WTC11 (cell line): ENCODE measurements around the gene PRKCE. TPM values are rescaled to one million over a fixed set of nuclear protein-coding genes. Genes with fewer than 3 reads are reported as not detected.

Experiments
- ATAC-seq: fragments of 200-7000 bp; cut with Tn5 transposase; 2 replicates; pipeline ENCODE4 v1.10.0; 2021; ENCODE audit warnings: mild to moderate bottlenecking, moderate library complexity
- CTCF ChIA-PET: fragments of 300-600 bp; sonication (Branson Sonifier 250); formaldehyde crosslinking; loops from one replicate; lab custom pipeline; 2021; ENCODE audit warnings: antibody characterized with exemption; lab: Charles Lee
- POLR2A ChIA-PET: fragments of 350-600 bp; sonication (Branson Sonifier 250); formaldehyde crosslinking; loops from one replicate; lab custom pipeline; 2021; ENCODE audit warnings: antibody characterized with exemption; lab: Charles Lee
- DNase-seq: peaks from one replicate; pipeline ENCODE4 v3.0.0; 2021; ENCODE audit warnings: low spot score
- H3K27ac Mint-ChIP-seq: 2 replicates; pipeline ENCODE4 v1.8.0; 2021; ENCODE audit warnings: mixed read lengths
- H3K27me3 Mint-ChIP-seq: 2 replicates; pipeline ENCODE4 v1.8.0; 2021; ENCODE audit warnings: low read depth, mild to moderate bottlenecking, moderate library complexity, mixed read lengths
- H3K36me3 Mint-ChIP-seq: 2 replicates; pipeline ENCODE4 v1.8.0; 2021; ENCODE audit warnings: mixed read lengths
- H3K4me1 Mint-ChIP-seq: 2 replicates; pipeline ENCODE4 v1.8.0; 2022; ENCODE audit warnings: mixed read lengths
- H3K4me3 Mint-ChIP-seq: 2 replicates; pipeline ENCODE4 v1.8.0; 2021; ENCODE audit warnings: mild to moderate bottlenecking, moderate library complexity, mixed read lengths
- H3K9me3 Mint-ChIP-seq: 2 replicates; pipeline ENCODE4 v1.8.0; 2021; ENCODE audit warnings: mixed read lengths
- AFF4 ChIP-seq: sonication (generic); formaldehyde crosslinking; IDR thresholded peaks from 2 replicates; pipeline ENCODE4 v1.8.1; 2023; ENCODE audit warnings: mild to moderate bottlenecking, missing genetic modification reagents, borderline replicate concordance
- CREM ChIP-seq: sonication (generic); formaldehyde crosslinking; IDR thresholded peaks from 2 replicates; pipeline ENCODE4 v1.8.1; 2022; ENCODE audit warnings: mild to moderate bottlenecking, missing genetic modification reagents, moderate library complexity
- ERG ChIP-seq: fragments of 250-450 bp; sonication (Bioruptor Pico); IDR thresholded peaks from 2 replicates; pipeline ENCODE4 v1.8.0; 2021; ENCODE audit warnings: mild to moderate bottlenecking
- ESRRA ChIP-seq: sonication (generic); formaldehyde crosslinking; IDR thresholded peaks from 2 replicates; pipeline ENCODE4 v1.8.1; 2022; ENCODE audit warnings: mild to moderate bottlenecking, missing genetic modification reagents, borderline replicate concordance
- GABPB1 ChIP-seq: sonication (generic); formaldehyde crosslinking; IDR thresholded peaks from 2 replicates; pipeline ENCODE4 v1.8.1; 2023; ENCODE audit warnings: mild to moderate bottlenecking, missing genetic modification reagents
- HMGA2 ChIP-seq: fragments of 250-450 bp; sonication (Bioruptor Pico); IDR thresholded peaks from 2 replicates; pipeline ENCODE4 v1.4.0; 2021; ENCODE audit warnings: mild to moderate bottlenecking, moderate library complexity
- IRF2 ChIP-seq: sonication (generic); formaldehyde crosslinking; IDR thresholded peaks from 2 replicates; pipeline ENCODE4 v1.8.0; 2022; ENCODE audit warnings: low read depth, missing genetic modification reagents, borderline replicate concordance
- MXD4 ChIP-seq: fragments of 250-450 bp; sonication (Bioruptor Pico); IDR thresholded peaks from 2 replicates; pipeline ENCODE4 v1.8.0; 2021; ENCODE audit warnings: mild to moderate bottlenecking, moderate library complexity, borderline replicate concordance
- NFE2L1 ChIP-seq: sonication (generic); formaldehyde crosslinking; IDR thresholded peaks from 2 replicates; pipeline ENCODE4 v1.8.1; 2023; ENCODE audit warnings: missing genetic modification reagents
- ZBTB21 ChIP-seq: sonication (generic); formaldehyde crosslinking; IDR thresholded peaks from 2 replicates; pipeline ENCODE4 v1.8.1; 2023; ENCODE audit warnings: mild to moderate bottlenecking, missing genetic modification reagents, borderline replicate concordance
- ZNF263 ChIP-seq: sonication (generic); formaldehyde crosslinking; IDR thresholded peaks from 2 replicates; pipeline ENCODE4 v1.8.1; 2022; ENCODE audit warnings: low read depth, mild to moderate bottlenecking, moderate library complexity, missing genetic modification reagents
- ZNF396 ChIP-seq: fragments of 250-450 bp; sonication (Bioruptor Pico); IDR thresholded peaks from 2 replicates; pipeline ENCODE4 v1.8.0; 2021; ENCODE audit warnings: mild to moderate bottlenecking, moderate library complexity, borderline replicate concordance
- ZSCAN18 ChIP-seq: fragments of 250-450 bp; sonication (Bioruptor Pico); IDR thresholded peaks from 2 replicates; pipeline ENCODE4 v2.1.2; 2022; ENCODE audit warnings: mild to moderate bottlenecking, moderate library complexity
- total RNA-seq: library from RNA; stranded (reverse); gene quantifications from 3 replicates; pipeline ENCODE4 v1.2.3, GENCODE V29; 2021
- TF ChIP-seq, protein P1 (sequence below): fragments of 250-450 bp; sonication (Bioruptor Pico); IDR thresholded peaks from 2 replicates; pipeline ENCODE4 v1.9.0; 2021; ENCODE audit warnings: mild to moderate bottlenecking
- TF ChIP-seq, protein P2 (sequence below): fragments of 250-450 bp; sonication (Bioruptor Pico); IDR thresholded peaks from 2 replicates; pipeline ENCODE4 v1.9.0; 2021; ENCODE audit warnings: mild to moderate bottlenecking
- TF ChIP-seq, protein P3 (sequence below): sonication (generic); formaldehyde crosslinking; IDR thresholded peaks from 2 replicates; pipeline ENCODE4 v1.8.1; 2022; ENCODE audit warnings: missing genetic modification reagents, borderline replicate concordance
- TF ChIP-seq, protein P4 (sequence below): sonication (generic); formaldehyde crosslinking; IDR thresholded peaks from 2 replicates; pipeline ENCODE4 v1.8.1; 2022; ENCODE audit warnings: mild to moderate bottlenecking, missing genetic modification reagents, moderate library complexity, borderline replicate concordance

The PRKCE gene
- total RNA-seq, 1 experiment from 2014 or later = 5.8 TPM

- CTCF ChIA-PET = interaction anchor here (1.7 to 3.6 kb wide), 3 partner anchors 46 to 135 kb away, joined by 7 to 19 read pairs (median 19); no protein-coding TSS in a partner anchor
Observed at GRCh38 chr2:46231721-46232120, 580.2 kb downstream of the PRKCE start.

More at GRCh38 chr2:46231721-46232120, 580.2 kb downstream of the PRKCE start:
- H3K27me3 Mint-ChIP-seq = no peaks in the 10 kb centered on the region
- POLR2A ChIA-PET = no interaction called here
- no peaks in the 10 kb centered on the region for H3K36me3 Mint-ChIP-seq
- peaks cover 46% of the 10 kb centered on the region for H3K4me1 Mint-ChIP-seq
- no peaks in the 10 kb centered on the region for H3K9me3 Mint-ChIP-seq
- ATAC-seq = no peak
- no peak overlapping the region for H3K4me3 Mint-ChIP-seq
- TF ChIP-seq AFF4 (no peak), ZNF263 (CRISPR knock-in tag) (no peak), ZNF396 (CRISPR knock-in tag) (no peak), NFE2L1 (CRISPR knock-in tag) (no peak), IRF2 (CRISPR knock-in tag) (no peak), ERG (CRISPR knock-in tag) (no peak), HMGA2 (CRISPR knock-in tag) (no peak), ESRRA (CRISPR knock-in tag) (no peak), ZSCAN18 (CRISPR knock-in tag) (no peak), CREM (CRISPR knock-in tag) (no peak), ZBTB21 (no peak), GABPB1 (CRISPR knock-in tag) (no peak), MXD4 (CRISPR knock-in tag) (no peak)
- TF ChIP-seq, protein P1, sequence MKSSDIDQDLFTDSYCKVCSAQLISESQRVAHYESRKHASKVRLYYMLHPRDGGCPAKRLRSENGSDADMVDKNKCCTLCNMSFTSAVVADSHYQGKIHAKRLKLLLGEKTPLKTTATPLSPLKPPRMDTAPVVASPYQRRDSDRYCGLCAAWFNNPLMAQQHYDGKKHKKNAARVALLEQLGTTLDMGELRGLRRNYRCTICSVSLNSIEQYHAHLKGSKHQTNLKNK = no peak
- TF ChIP-seq, protein P2, sequence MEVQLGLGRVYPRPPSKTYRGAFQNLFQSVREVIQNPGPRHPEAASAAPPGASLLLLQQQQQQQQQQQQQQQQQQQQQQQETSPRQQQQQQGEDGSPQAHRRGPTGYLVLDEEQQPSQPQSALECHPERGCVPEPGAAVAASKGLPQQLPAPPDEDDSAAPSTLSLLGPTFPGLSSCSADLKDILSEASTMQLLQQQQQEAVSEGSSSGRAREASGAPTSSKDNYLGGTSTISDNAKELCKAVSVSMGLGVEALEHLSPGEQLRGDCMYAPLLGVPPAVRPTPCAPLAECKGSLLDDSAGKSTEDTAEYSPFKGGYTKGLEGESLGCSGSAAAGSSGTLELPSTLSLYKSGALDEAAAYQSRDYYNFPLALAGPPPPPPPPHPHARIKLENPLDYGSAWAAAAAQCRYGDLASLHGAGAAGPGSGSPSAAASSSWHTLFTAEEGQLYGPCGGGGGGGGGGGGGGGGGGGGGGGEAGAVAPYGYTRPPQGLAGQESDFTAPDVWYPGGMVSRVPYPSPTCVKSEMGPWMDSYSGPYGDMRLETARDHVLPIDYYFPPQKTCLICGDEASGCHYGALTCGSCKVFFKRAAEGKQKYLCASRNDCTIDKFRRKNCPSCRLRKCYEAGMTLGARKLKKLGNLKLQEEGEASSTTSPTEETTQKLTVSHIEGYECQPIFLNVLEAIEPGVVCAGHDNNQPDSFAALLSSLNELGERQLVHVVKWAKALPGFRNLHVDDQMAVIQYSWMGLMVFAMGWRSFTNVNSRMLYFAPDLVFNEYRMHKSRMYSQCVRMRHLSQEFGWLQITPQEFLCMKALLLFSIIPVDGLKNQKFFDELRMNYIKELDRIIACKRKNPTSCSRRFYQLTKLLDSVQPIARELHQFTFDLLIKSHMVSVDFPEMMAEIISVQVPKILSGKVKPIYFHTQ (CRISPR knock-in tag) = no peak
- TF ChIP-seq, protein P3, sequence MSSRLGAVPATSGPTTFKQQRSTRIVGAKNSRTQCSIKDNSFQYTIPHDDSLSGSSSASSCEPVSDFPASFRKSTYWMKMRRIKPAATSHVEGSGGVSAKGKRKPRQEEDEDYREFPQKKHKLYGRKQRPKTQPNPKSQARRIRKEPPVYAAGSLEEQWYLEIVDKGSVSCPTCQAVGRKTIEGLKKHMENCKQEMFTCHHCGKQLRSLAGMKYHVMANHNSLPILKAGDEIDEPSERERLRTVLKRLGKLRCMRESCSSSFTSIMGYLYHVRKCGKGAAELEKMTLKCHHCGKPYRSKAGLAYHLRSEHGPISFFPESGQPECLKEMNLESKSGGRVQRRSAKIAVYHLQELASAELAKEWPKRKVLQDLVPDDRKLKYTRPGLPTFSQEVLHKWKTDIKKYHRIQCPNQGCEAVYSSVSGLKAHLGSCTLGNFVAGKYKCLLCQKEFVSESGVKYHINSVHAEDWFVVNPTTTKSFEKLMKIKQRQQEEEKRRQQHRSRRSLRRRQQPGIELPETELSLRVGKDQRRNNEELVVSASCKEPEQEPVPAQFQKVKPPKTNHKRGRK = no peak
- TF ChIP-seq, protein P4, sequence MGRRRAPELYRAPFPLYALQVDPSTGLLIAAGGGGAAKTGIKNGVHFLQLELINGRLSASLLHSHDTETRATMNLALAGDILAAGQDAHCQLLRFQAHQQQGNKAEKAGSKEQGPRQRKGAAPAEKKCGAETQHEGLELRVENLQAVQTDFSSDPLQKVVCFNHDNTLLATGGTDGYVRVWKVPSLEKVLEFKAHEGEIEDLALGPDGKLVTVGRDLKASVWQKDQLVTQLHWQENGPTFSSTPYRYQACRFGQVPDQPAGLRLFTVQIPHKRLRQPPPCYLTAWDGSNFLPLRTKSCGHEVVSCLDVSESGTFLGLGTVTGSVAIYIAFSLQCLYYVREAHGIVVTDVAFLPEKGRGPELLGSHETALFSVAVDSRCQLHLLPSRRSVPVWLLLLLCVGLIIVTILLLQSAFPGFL (CRISPR knock-in tag) = no peak
- TF ChIP-seq, all 79 proteins: peak for 0
- DNase-seq = no peak
- peak overlapping the region; percentile 45; the same call in 1 of the 2 replicates for H3K27ac Mint-ChIP-seq
